ENCODE measurements around the gene PPP2R1B. TPM values are rescaled to one million over a fixed set of nuclear protein-coding genes. Genes with fewer than 3 reads are reported as not detected.

PPP2R1B gene
- 22.0 TPM for total RNA-seq

GRCh38 chr11:111765984-111766833 is at the start of gene PPP2R1B:
TSS of gene PPP2R1B (minus strand) at chr11:111766389. CDS start at chr11:111766361, 28 bp downstream.
- peak; percentile 90 to 94 for DNase-seq (ENCODE audit: low spot score in 2 of 2)
- no peak for FAIRE-seq

- DNase-seq (ENCODE audit: low spot score in 2 of 2) (no peak), FAIRE-seq (no peak)
Observed at GRCh38 chr11:111815489-111815888, 49.3 kb upstream of the PPP2R1B start.

GRCh38 chr11:111814557-111815320 is 48.5 kb upstream of the PPP2R1B start:
- DNase-seq (ENCODE audit: low spot score in 2 of 2) (no peak), FAIRE-seq (no peak)

GRCh38 chr11:111814106-111814505 is 47.9 kb upstream of the PPP2R1B start:
- FAIRE-seq (no peak), DNase-seq (ENCODE audit: low spot score in 2 of 2) (no peak)

GRCh38 chr11:111812211-111812610 is 46.0 kb upstream of the PPP2R1B start:
- DNase-seq (ENCODE audit: low spot score in 2 of 2) (no peak), FAIRE-seq (no peak)

- DNase-seq (ENCODE audit: low spot score in 2 of 2) (no peak), FAIRE-seq (no peak)
Observed at GRCh38 chr11:111811445-111811844, 45.3 kb upstream of the PPP2R1B start.

GRCh38 chr11:111808834-111809233 is 42.6 kb upstream of the PPP2R1B start:
- DNase-seq (ENCODE audit: low spot score in 2 of 2) (no peak), FAIRE-seq (no peak)

- DNase-seq (ENCODE audit: low spot score in 2 of 2): no peak
- no peak for FAIRE-seq
Observed at GRCh38 chr11:111808063-111808588, 41.9 kb upstream of the PPP2R1B start.

GRCh38 chr11:111807076-111807475 is 40.9 kb upstream of the PPP2R1B start:
- FAIRE-seq: no peak

GRCh38 chr11:111801135-111801534 is 34.9 kb upstream of the PPP2R1B start:
- DNase-seq (ENCODE audit: low spot score in 2 of 2) (no peak), FAIRE-seq (no peak)

More at GRCh38 chr11:111807076-111807475, 40.9 kb upstream of the PPP2R1B start:
- DNase-seq (ENCODE audit: low spot score in 2 of 2): no peak

GRCh38 chr11:111798279-111798678 is 32.1 kb upstream of the PPP2R1B start:
- FAIRE-seq (no peak), DNase-seq (ENCODE audit: low spot score in 2 of 2) (no peak)

GRCh38 chr11:111797145-111797581 is 31.0 kb upstream of the PPP2R1B start:
- FAIRE-seq: no peak
- no peak for DNase-seq (ENCODE audit: low spot score in 2 of 2)

GRCh38 chr11:111796696-111797095 is 30.5 kb upstream of the PPP2R1B start:
- FAIRE-seq: no peak
- no peak for DNase-seq (ENCODE audit: low spot score in 2 of 2)

GRCh38 chr11:111795334-111795985 is 29.3 kb upstream of the PPP2R1B start:
- FAIRE-seq (no peak), DNase-seq (ENCODE audit: low spot score in 2 of 2) (no peak)

GRCh38 chr11:111793863-111794262 is 27.7 kb upstream of the PPP2R1B start:
- FAIRE-seq (no peak), DNase-seq (ENCODE audit: low spot score in 2 of 2) (no peak)

GRCh38 chr11:111792955-111793500 is 26.8 kb upstream of the PPP2R1B start:
- FAIRE-seq (no peak), DNase-seq (ENCODE audit: low spot score in 2 of 2) (no peak)

- no peak for FAIRE-seq
- DNase-seq (ENCODE audit: low spot score in 2 of 2): no peak
Observed at GRCh38 chr11:111792314-111792713, 26.1 kb upstream of the PPP2R1B start.

- no peak for FAIRE-seq
Observed at GRCh38 chr11:111788464-111788863, 22.3 kb upstream of the PPP2R1B start.

GRCh38 chr11:111788051-111788450 is 21.9 kb upstream of the PPP2R1B start:
- no peak for FAIRE-seq
- DNase-seq (ENCODE audit: low spot score in 2 of 2): no peak

More at GRCh38 chr11:111788464-111788863, 22.3 kb upstream of the PPP2R1B start:
- no peak for DNase-seq (ENCODE audit: low spot score in 2 of 2)

- DNase-seq (ENCODE audit: low spot score in 2 of 2) (no peak), FAIRE-seq (no peak)
Observed at GRCh38 chr11:111785886-111786412, 19.8 kb upstream of the PPP2R1B start.

All from frontal cortex (tissue), 4 donors.